SK-N-SH (cell line): Measurements from ENCODE around the gene MT1E. TPM values are rescaled to one million over a fixed set of nuclear protein-coding genes. Genes with fewer than 3 reads are reported as not detected.
"Not testable (repeated sequence)": the region's sequence is repeated elsewhere in the genome, so short reads cannot be mapped to it uniquely, and the experiment has no call there.

Experiments used
- CTCF ChIA-PET: fragments of 300-600, 350-600 bp; formaldehyde crosslinking; extraction: SDS; loops from one replicate; lab custom pipeline; 2021; lab: Yijun Ruan, JAX
- POLR2A ChIA-PET: fragments of 350-600 bp; sonication (Branson Sonifier 250); formaldehyde crosslinking; extraction: SDS; loops from one replicate; lab custom pipeline; 2020; ENCODE audit warnings: antibody characterized with exemption, inconsistent platforms; lab: Yijun Ruan, JAX
- DNase-seq: peaks from one replicate; pipeline ENCODE4 v3.0.0; 2012
- H2AFZ ChIP-seq: fragments of 200-600 bp; sonication (generic); 2 replicates; pipeline ENCODE4 v1.8.1; 2016; ENCODE audit warnings: antibody characterized with exemption, mild to moderate bottlenecking, low read depth
- H3F3A ChIP-seq: fragments of 200-600 bp; sonication (generic); replicated peaks from 2 replicates; pipeline ENCODE3; 2016; ENCODE audit warnings: antibody characterized with exemption, mild to moderate bottlenecking; ENCODE audit not compliant: insufficient read depth
- H3K27ac ChIP-seq, 2 experiments: fragments of 200-500 bp in 1 of 2; fragments of 200-600 bp in 1 of 2; sonication (Bioruptor generic) in 1 of 2; sonication (generic), shearing (Covaris generic) in 1 of 2; 2 replicates each; pipeline versions ENCODE4 v1.5.1 to v1.6.1; 2014 to 2016; ENCODE audit warnings: low read depth in 2 of 2, inconsistent platforms in 1 of 2, low read length in 1 of 2, mild to moderate bottlenecking in 1 of 2, mixed read lengths in 1 of 2
- H3K27me3 ChIP-seq: fragments of 200-600 bp; sonication (generic), shearing (Covaris generic); 2 replicates; pipeline ENCODE4 v1.6.1; 2016; ENCODE audit warnings: mixed run types; ENCODE audit not compliant: insufficient read depth
- H3K36me3 ChIP-seq, 2 experiments: fragments of 200-500 bp in 1 of 2; fragments of 200-600 bp in 1 of 2; sonication (Bioruptor generic) in 1 of 2; sonication (generic) in 1 of 2; replicated peaks in 1 of 2; 2 replicates each; pipeline versions ENCODE3 to v1.5.1; 2014 to 2016; ENCODE audit warnings: low read length in 1 of 2, mild to moderate bottlenecking in 1 of 2; ENCODE audit not compliant: insufficient read depth in 2 of 2, control insufficient read depth in 1 of 2
- H3K4me1 ChIP-seq, 2 experiments: fragments of 200-500 bp in 1 of 2; fragments of 200-600 bp in 1 of 2; sonication (Bioruptor generic) in 1 of 2; sonication (generic), shearing (Covaris generic) in 1 of 2; 2 replicates each; pipeline versions ENCODE4 v1.5.1 to v1.6.1; 2014 to 2016; ENCODE audit warnings: low read depth in 1 of 2, low read length in 1 of 2, mixed run types in 1 of 2; ENCODE audit not compliant: insufficient read depth in 2 of 2, control insufficient read depth in 1 of 2
- H3K4me2 ChIP-seq: fragments of 200-600 bp; sonication (generic), shearing (Covaris generic); 2 replicates; pipeline ENCODE4 v1.6.1; 2017; ENCODE audit warnings: mixed run types
- H3K4me3 ChIP-seq, 2 experiments: fragments of 200-500 bp in 1 of 2; fragments of 200-600 bp in 1 of 2; sonication (Bioruptor generic) in 1 of 2; sonication (generic), shearing (Covaris generic) in 1 of 2; 2 replicates each; pipeline versions ENCODE4 v1.5.1 to v1.8.1; 2014 to 2016; ENCODE audit warnings: low read depth in 2 of 2, inconsistent platforms in 1 of 2, low read length in 1 of 2, mild to moderate bottlenecking in 1 of 2, mixed read lengths in 1 of 2, moderate library complexity in 1 of 2
- H3K79me2 ChIP-seq: fragments of 200-600 bp; sonication (generic); 2 replicates; pipeline ENCODE4 v1.8.1; 2017; ENCODE audit warnings: mild to moderate bottlenecking; ENCODE audit not compliant: insufficient read depth
- H3K9ac ChIP-seq: fragments of 200-600 bp; sonication (generic); 2 replicates; pipeline ENCODE4 v1.6.1; 2017; ENCODE audit warnings: mixed run types
- H3K9me2 ChIP-seq: fragments of 200-600 bp; sonication (generic); 2 replicates; pipeline ENCODE4 v1.6.1; 2017; ENCODE audit warnings: mixed run types
- H3K9me3 ChIP-seq: fragments of 200-600 bp; sonication (generic); 2 replicates; pipeline ENCODE4 v1.6.1; 2017; ENCODE audit warnings: mixed run types, mild to moderate bottlenecking, moderate library complexity
- H4K20me1 ChIP-seq: fragments of 200-600 bp; sonication (generic); 2 replicates; pipeline ENCODE4 v1.6.1; 2017; ENCODE audit warnings: mild to moderate bottlenecking, mixed run types; ENCODE audit not compliant: insufficient read depth
- CTCF ChIP-seq: fragments of 200-600 bp; sonication (generic); IDR thresholded peaks from 2 replicates; pipeline ENCODE4 v1.6.1; 2017; ENCODE audit warnings: antibody characterized with exemption, mild to moderate bottlenecking, moderate library complexity
- FOSL2 ChIP-seq: IDR thresholded peaks from 2 replicates; pipeline ENCODE4 v1.4.0; 2012; ENCODE audit warnings: low read depth, mild to moderate bottlenecking, moderate library complexity, borderline replicate concordance
- FOXJ3 ChIP-seq: sonication (generic); formaldehyde crosslinking; IDR thresholded peaks from 2 replicates; pipeline ENCODE4 v1.5.1; 2020; ENCODE audit warnings: mild to moderate bottlenecking, missing genetic modification reagents
- FOXM1 ChIP-seq: IDR thresholded peaks from 2 replicates; pipeline ENCODE4 v1.4.0; 2012; ENCODE audit warnings: low read depth, mild to moderate bottlenecking
- IRF3 ChIP-seq: fragments of 150-350 bp; IDR thresholded peaks from 2 replicates; pipeline ENCODE4 v1.6.1; 2016; ENCODE audit warnings: mild to moderate bottlenecking, low read depth, low read length
- MEF2A ChIP-seq: IDR thresholded peaks from 2 replicates; pipeline ENCODE4 v1.4.0; 2012; ENCODE audit warnings: low read depth, borderline replicate concordance
- NFIC ChIP-seq: IDR thresholded peaks from 2 replicates; pipeline ENCODE4 v1.4.0; 2012; ENCODE audit warnings: borderline replicate concordance
- NRF1 ChIP-seq: IDR thresholded peaks from 2 replicates; pipeline ENCODE4 v1.6.1; 2012; ENCODE audit warnings: low read depth, mild to moderate bottlenecking, low read length
- RAD21 ChIP-seq: IDR thresholded peaks from 2 replicates; pipeline ENCODE4 v1.6.1; 2012; ENCODE audit warnings: mild to moderate bottlenecking, low read length
- RCOR1 ChIP-seq: fragments of 150-350 bp; IDR thresholded peaks from 2 replicates; pipeline ENCODE4 v1.6.1; 2017; ENCODE audit warnings: antibody characterized with exemption, low read length
- RFX5 ChIP-seq: IDR thresholded peaks from 2 replicates; pipeline ENCODE4 v1.6.1; 2012; ENCODE audit warnings: mild to moderate bottlenecking, improper control_type of control experiment, low read length
- RXRA ChIP-seq: IDR thresholded peaks from 2 replicates; pipeline ENCODE4 v1.4.0; 2012; ENCODE audit warnings: low read depth, mild to moderate bottlenecking, borderline replicate concordance
- TCF12 ChIP-seq: IDR thresholded peaks from 2 replicates; pipeline ENCODE4 v1.4.0; 2012
- TEAD4 ChIP-seq: IDR thresholded peaks from 2 replicates; pipeline ENCODE4 v1.4.0; 2012; ENCODE audit warnings: mild to moderate bottlenecking, borderline replicate concordance; ENCODE audit not compliant: insufficient read depth
- USF1 ChIP-seq: IDR thresholded peaks from 2 replicates; pipeline ENCODE4 v1.4.0; 2012; ENCODE audit warnings: low read depth, borderline replicate concordance
- USF2 ChIP-seq: fragments of 150-350 bp; IDR thresholded peaks from 2 replicates; pipeline ENCODE4 v1.6.1; 2017; ENCODE audit warnings: antibody characterized with exemption, low read length, low read depth, borderline replicate concordance
- YY1 ChIP-seq: IDR thresholded peaks from 2 replicates; pipeline ENCODE4 v1.4.0; 2012; ENCODE audit warnings: low read depth, mild to moderate bottlenecking
- WGBS: methylation state at CpG from one replicate; pipeline ENCODE4 v1.1.6; 2017; ENCODE audit warnings: low lambda C conversion rate; 5-methylcytosine and 5-hydroxymethylcytosine counted together
- polyA plus RNA-seq, 3 experiments: library from polyadenylated mRNA; depleted of rRNA; stranded (reverse); fragments of >200 nt; gene quantifications; 2 replicates each; pipeline ENCODE4 v1.2.3, GENCODE V29; 2012

Gene MT1E
- polyA plus RNA-seq, 1 of the 3 experiments (the other 2 are of a cell fraction) = 205 TPM

GRCh38 chr16:56620339-56620897, 5.2 kb upstream of the MT1E start:
- WGBS = 94% methylated on average over 7 of the region's 8 CpGs
- H3K27me3 ChIP-seq = no peaks in the 10 kb centered on the region
- CTCF ChIA-PET = no interaction called here
- H3K4me1 ChIP-seq = peaks cover 0 to 3% of the 10 kb centered on the region in 2 experiments; a peak in 1 of 4 replicates
- no peak overlapping the region for H3K4me3 ChIP-seq
- DNase-seq = no peak
- TF ChIP-seq RXRA = no peak
- no peak for TF ChIP-seq RCOR1
- no peak for TF ChIP-seq USF1
- TF ChIP-seq CTCF = no peak
- TF ChIP-seq MEF2A = no peak
- TF ChIP-seq FOXJ3 (CRISPR knock-in tag) = no peak
- TF ChIP-seq USF2 = no peak
- no peak for TF ChIP-seq NFIC
- no peak for TF ChIP-seq YY1
- TF ChIP-seq FOXM1 = no peak
- no peak for TF ChIP-seq FOSL2
- TF ChIP-seq IRF3 = no peak
- no peak for TF ChIP-seq NRF1
- no peak for TF ChIP-seq TEAD4
- no peak for TF ChIP-seq RFX5
- TF ChIP-seq RAD21 = no peak
- TF ChIP-seq TCF12 = no peak
- TF ChIP-seq, all 33 proteins: peak for 0
- H3K4me2 ChIP-seq = no peak overlapping the region
- H3K79me2 ChIP-seq = no peaks in the 10 kb centered on the region
- no peaks in the 10 kb centered on the region for H3F3A ChIP-seq
- no peaks in the 10 kb centered on the region for H3K9me2 ChIP-seq
- POLR2A ChIA-PET = no interaction called here
- no peak overlapping the region for H2AFZ ChIP-seq
- H4K20me1 ChIP-seq = no peaks in the 10 kb centered on the region
- no peaks in the 10 kb centered on the region for H3K9me3 ChIP-seq
- H3K36me3 ChIP-seq = no peaks in the 10 kb centered on the region
- no peak overlapping the region for H3K9ac ChIP-seq
- H3K27ac ChIP-seq = no peak overlapping the region

GRCh38 chr16:56621665-56622445, 3.7 kb upstream of the MT1E start:
- H4K20me1 ChIP-seq, H3K36me3 ChIP-seq, H3K4me2 ChIP-seq, H3K9ac ChIP-seq, DNase-seq, H2AFZ ChIP-seq, H3F3A ChIP-seq, H3K27me3 ChIP-seq, H3K27ac ChIP-seq, POLR2A ChIA-PET, H3K4me3 ChIP-seq, H3K4me1 ChIP-seq, H3K9me3 ChIP-seq, H3K9me2 ChIP-seq: not testable (repeated sequence)
- CTCF ChIA-PET = interaction anchor here (0.9 to 1.5 kb wide), 2 partner anchors 19 to 80 kb away, joined by 3 read pairs; no protein-coding TSS in a partner anchor
- WGBS = 86% methylated on average over 1 of the region's 4 CpGs
- peaks cover 13% of the 10 kb centered on the region; the same call in 1 of the 2 replicates for H3K79me2 ChIP-seq

GRCh38 chr16:56623184-56623583, 2.4 kb upstream of the MT1E start:
- H3K9me3 ChIP-seq, H3K9me2 ChIP-seq, H3K36me3 ChIP-seq, H3K4me1 ChIP-seq, DNase-seq, H3K4me2 ChIP-seq, H2AFZ ChIP-seq, H3K27me3 ChIP-seq, H3K9ac ChIP-seq, H3F3A ChIP-seq, H4K20me1 ChIP-seq, H3K27ac ChIP-seq, POLR2A ChIA-PET, H3K4me3 ChIP-seq: not testable (repeated sequence)
- CTCF ChIA-PET = interaction anchor here (1.1 to 1.6 kb wide), 3 partner anchors 10 to 23 kb away, joined by 3 to 6 read pairs (median 3); no protein-coding TSS in a partner anchor
- peaks cover 13% of the 10 kb centered on the region; the same call in 1 of the 2 replicates for H3K79me2 ChIP-seq
- WGBS = 87% methylated on average over 5 of the region's 5 CpGs
